HCT116 (cell line): ENCODE data around the gene GDPD5. TPM values are rescaled to one million over a fixed set of nuclear protein-coding genes. Genes with fewer than 3 reads are reported as not detected.

Source experiments
- ATAC-seq: fragments of 200-7000 bp; cut with Tn5 transposase; 2 replicates; pipeline ENCODE4 v1.9.1; 2020; ENCODE audit warnings: mild to moderate bottlenecking, moderate library complexity
- BruUV-seq: library from RNA; stranded (reverse); fragments of 400-500 nt; replicated peaks from 2 replicates; lab custom pipeline; 2021; lab: Mats Ljungman, UMichigan
- CTCF ChIA-PET: fragments of 300-600 bp; sonication (Branson Sonifier 250); formaldehyde crosslinking; loops from one replicate; lab custom pipeline; 2021; ENCODE audit warnings: antibody characterized with exemption; lab: Charles Lee
- POLR2A ChIA-PET: fragments of 300-600, 350-600 bp; sonication (Branson Sonifier 250); formaldehyde crosslinking; loops from one replicate; lab custom pipeline; 2021; ENCODE audit warnings: antibody characterized with exemption; lab: Charles Lee
- RAD21 ChIA-PET, 2 experiments: fragments of 300-600 bp; sonication (Branson Sonifier 250); formaldehyde crosslinking; loops; one replicate each; lab custom pipeline; 2023; ENCODE audit warnings: low total read pairs in 2 of 2; ENCODE audit not compliant: uncharacterized antibody in 2 of 2, unreplicated experiment in 2 of 2, low non-redundant PET in 1 of 2; lab: Charles Lee
- DNase-seq: peaks from one replicate; pipeline ENCODE4 v3.0.0-alpha.2; 2010; ENCODE audit warnings: low read depth, low spot score
- H2AFZ ChIP-seq: fragments of 200-600 bp; shearing (Covaris generic), sonication (generic); 2 replicates; pipeline ENCODE4 v1.6.1; 2017; ENCODE audit warnings: low read depth, mixed run types, mixed read lengths, antibody characterized with exemption, low read length; ENCODE audit not compliant: poor library complexity, severe bottlenecking
- H3K27ac ChIP-seq: 2 replicates; pipeline ENCODE4 v1.5.1; 2012; ENCODE audit warnings: low read depth, low read length
- H3K27me3 ChIP-seq: fragments of 200-600 bp; sonication (generic); 2 replicates; pipeline ENCODE4 v1.6.1; 2016; ENCODE audit warnings: mixed run types, low read length, mixed read lengths; ENCODE audit not compliant: insufficient read depth
- H3K36me3 ChIP-seq, 2 experiments: fragments of 200-500 bp in 1 of 2; fragments of 200-600 bp in 1 of 2; sonication (Bioruptor generic) in 1 of 2; sonication (generic) in 1 of 2; 2 replicates each; pipeline versions ENCODE4 v1.5.1 to v1.6.1; 2014 to 2016; ENCODE audit warnings: low read length in 2 of 2, inconsistent platforms in 1 of 2, mixed read lengths in 1 of 2, mixed run types in 1 of 2; ENCODE audit not compliant: insufficient read depth in 2 of 2, control insufficient read depth in 1 of 2
- H3K4me1 ChIP-seq, 2 experiments: fragments of 200-600 bp in 1 of 2; sonication (generic) in 1 of 2; 2 replicates each; pipeline versions ENCODE4 v1.5.1 to v1.6.1; 2012 to 2017; ENCODE audit warnings: low read length in 2 of 2, inconsistent platforms in 1 of 2, mild to moderate bottlenecking in 1 of 2, mixed read lengths in 1 of 2, mixed run types in 1 of 2, moderate library complexity in 1 of 2; ENCODE audit not compliant: insufficient read depth in 2 of 2, control insufficient read depth in 1 of 2
- H3K4me2 ChIP-seq: fragments of 200-600 bp; sonication (generic); 2 replicates; pipeline ENCODE4 v1.6.1; 2017; ENCODE audit warnings: mixed run types, low read length, mixed read lengths
- H3K4me3 ChIP-seq, 2 experiments: fragments of 200-600 bp in 1 of 2; sonication (generic) in 1 of 2; replicated peaks in 1 of 2; 2 replicates each; pipeline ENCODE4 v1.5.1; 2011 to 2016; ENCODE audit warnings: low read length in 2 of 2, control low read depth in 1 of 2, low read depth in 1 of 2, mild to moderate bottlenecking in 1 of 2, mixed read lengths in 1 of 2, mixed run types in 1 of 2
- H3K79me2 ChIP-seq: fragments of 200-600 bp; sonication (generic); 2 replicates; pipeline ENCODE4 v1.6.1; 2017; ENCODE audit warnings: mild to moderate bottlenecking, mixed run types, low read length, moderate library complexity, mixed read lengths; ENCODE audit not compliant: insufficient read depth
- H3K9ac ChIP-seq: fragments of 200-600 bp; sonication (generic); 2 replicates; pipeline ENCODE4 v1.6.1; 2016; ENCODE audit warnings: low read length, mixed read lengths
- H3K9me2 ChIP-seq: fragments of 200-600 bp; sonication (generic), shearing (Covaris generic); 2 replicates; pipeline ENCODE4 v1.6.1; 2017; ENCODE audit warnings: mixed run types, mild to moderate bottlenecking, moderate library complexity; ENCODE audit not compliant: insufficient read depth
- H3K9me3 ChIP-seq, 2 experiments: fragments of 200-500 bp in 1 of 2; fragments of 200-600 bp in 1 of 2; sonication (Bioruptor generic) in 1 of 2; sonication (generic) in 1 of 2; 2 replicates each; pipeline ENCODE4 v1.6.1; 2014 to 2017; ENCODE audit warnings: low read length in 2 of 2, mixed read lengths in 2 of 2, inconsistent platforms in 1 of 2, low read depth in 1 of 2, mild to moderate bottlenecking in 1 of 2, mixed run types in 1 of 2, moderate library complexity in 1 of 2; ENCODE audit not compliant: control insufficient read depth in 1 of 2, insufficient read depth in 1 of 2
- H4K20me1 ChIP-seq: fragments of 200-600 bp; sonication (generic), shearing (Covaris generic); 2 replicates; pipeline ENCODE4 v1.6.1; 2017; ENCODE audit warnings: mixed run types, mild to moderate bottlenecking, moderate library complexity; ENCODE audit not compliant: insufficient read depth
- ATF3 ChIP-seq: IDR thresholded peaks from 2 replicates; pipeline ENCODE4 v1.6.1; 2012
- CBX3 ChIP-seq: IDR thresholded peaks from 2 replicates; pipeline ENCODE4 v1.6.1; 2012; ENCODE audit warnings: low read depth
- CTCF ChIP-seq, 3 experiments: fragments of 200-600 bp in 1 of 3; sonication (generic) in 1 of 3; IDR thresholded peaks in 2 of 3; conservative IDR thresholded peaks in 1 of 3; 2 replicates each; pipeline ENCODE4 v1.5.1; 2012 to 2017; ENCODE audit warnings: low read depth in 2 of 3, low read length in 2 of 3, antibody characterized with exemption in 1 of 3, borderline replicate concordance in 1 of 3, control low read depth in 1 of 3, mild to moderate bottlenecking in 1 of 3, mixed read lengths in 1 of 3, mixed run types in 1 of 3, moderate library complexity in 1 of 3; ENCODE audit not compliant: insufficient read depth in 1 of 3
- FOSL1 ChIP-seq: IDR thresholded peaks from 2 replicates; pipeline ENCODE4 v1.6.1; 2012; ENCODE audit warnings: low read depth
- RAD21 ChIP-seq: IDR thresholded peaks from 2 replicates; pipeline ENCODE4 v1.6.1; 2012; ENCODE audit warnings: low read depth, mild to moderate bottlenecking
- REST ChIP-seq: IDR thresholded peaks from 2 replicates; pipeline ENCODE4 v1.6.1; 2012; ENCODE audit warnings: low read depth
- SP1 ChIP-seq: IDR thresholded peaks from 2 replicates; pipeline ENCODE4 v1.6.1; 2012; ENCODE audit warnings: low read depth
- YY1 ChIP-seq: IDR thresholded peaks from 2 replicates; pipeline ENCODE4 v1.6.1; 2011; ENCODE audit warnings: low read length, low read depth, moderate library complexity, mild to moderate bottlenecking; ENCODE audit not compliant: insufficient replicate concordance; ENCODE audit errors: extremely low read depth
- ZBTB33 ChIP-seq: IDR thresholded peaks from 2 replicates; pipeline ENCODE4 v1.6.1; 2011; ENCODE audit warnings: mild to moderate bottlenecking, low read length, moderate library complexity; ENCODE audit not compliant: insufficient replicate concordance; ENCODE audit errors: extremely low read depth
- intact Hi-C: fragments of 100-400 bp; cut with micrococcal nuclease; formaldehyde crosslinking; loops from 2 replicates; pipeline ENCODE4 v1.10.0; 2022
- total RNA-seq: library from RNA; stranded (reverse); gene quantifications from one replicate; pipeline ENCODE4 v1.2.1, GENCODE V29; 2021; ENCODE audit not compliant: unreplicated experiment

The GDPD5 gene
- total RNA-seq, 1 experiment from 2014 or later: 27.5 TPM

- TF ChIP-seq SP1 (no peak), YY1 (no peak), ZBTB33 (no peak), CTCF (IDR thresholded peaks at IDR 0.05 in 2 of 3, conservative IDR thresholded peaks at IDR 0.05 in 1 of 3; ENCODE audit: borderline replicate concordance in 1 of 3, insufficient read depth in 1 of 3, low read depth in 2 of 3, low read length in 2 of 3) (no peak), FOSL1 (no peak), CBX3 (no peak), RAD21 (no peak), ATF3 (no peak), REST (no peak)
- ChIA-PET RAD21 (no interaction called here), POLR2A (interaction anchor here (1.4 kb wide), 1 partner anchor 9 kb away, joined by 3 read pairs; the partner anchor contains the start of gene SERPINH1), CTCF (no interaction called here)
- Histone ChIP-seq H3K4me1 (peaks cover 0 to 3% of the 10 kb centered on the region in 2 experiments; a peak in 3 of 4 replicates), H3K27ac (no peak overlapping the region), H3K36me3 (peaks cover 33 to 53% of the 10 kb centered on the region in 2 experiments), H3K9me3 (no peaks in the 10 kb centered on the region), H3K79me2 (peaks cover 19% of the 10 kb centered on the region), H3K9me2 (no peaks in the 10 kb centered on the region), H3K4me3 (no peak overlapping the region), H4K20me1 (no peaks in the 10 kb centered on the region), H2AFZ (no peak overlapping the region), H3K9ac (no peak overlapping the region), H3K27me3 (no peaks in the 10 kb centered on the region), H3K4me2 (no peak overlapping the region)
- no peak for ATAC-seq
- no TSS peak for BruUV-seq
- DNase-seq: no peak
- intact Hi-C loops: no loop called here
Observed at GRCh38 chr11:75570559-75571139, 44.9 kb upstream of the GDPD5 start.
